ENCODE data around the gene XYLB. TPM values are rescaled to one million over a fixed set of nuclear protein-coding genes. Genes with fewer than 3 reads are reported as not detected.

XYLB gene
- total RNA-seq, 2 donors from 2014 or later, result 7.8 to 49.8 TPM

DNA sequence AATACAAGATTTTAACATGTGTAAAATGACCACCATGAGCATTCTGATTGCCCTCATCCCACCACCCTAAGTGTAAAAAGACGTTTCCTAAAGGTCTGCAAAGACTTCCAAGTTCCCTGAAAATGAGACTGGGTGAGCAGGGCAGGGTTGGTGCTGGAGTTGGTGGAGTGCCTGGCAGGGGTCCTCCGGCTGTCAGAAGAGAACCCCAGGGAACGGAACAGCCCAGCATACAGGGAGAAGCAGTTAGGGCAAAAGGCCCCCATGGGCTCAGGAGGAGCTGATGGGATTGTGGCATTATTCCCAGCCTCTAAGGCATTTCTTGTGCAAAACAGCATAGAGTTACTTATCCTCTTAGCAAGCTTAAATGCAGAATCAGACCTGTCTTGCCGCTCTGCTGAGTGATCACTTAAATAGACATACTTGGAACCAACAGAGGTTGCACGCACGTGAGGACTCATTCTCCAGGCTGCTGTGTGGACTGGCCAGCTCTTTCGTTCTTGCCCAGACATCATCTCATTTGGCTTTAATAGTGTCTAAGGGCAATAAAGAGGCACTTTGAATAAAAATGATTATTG, 36.0 kb downstream of the XYLB start:
- TF ChIP-seq, protein P1, sequence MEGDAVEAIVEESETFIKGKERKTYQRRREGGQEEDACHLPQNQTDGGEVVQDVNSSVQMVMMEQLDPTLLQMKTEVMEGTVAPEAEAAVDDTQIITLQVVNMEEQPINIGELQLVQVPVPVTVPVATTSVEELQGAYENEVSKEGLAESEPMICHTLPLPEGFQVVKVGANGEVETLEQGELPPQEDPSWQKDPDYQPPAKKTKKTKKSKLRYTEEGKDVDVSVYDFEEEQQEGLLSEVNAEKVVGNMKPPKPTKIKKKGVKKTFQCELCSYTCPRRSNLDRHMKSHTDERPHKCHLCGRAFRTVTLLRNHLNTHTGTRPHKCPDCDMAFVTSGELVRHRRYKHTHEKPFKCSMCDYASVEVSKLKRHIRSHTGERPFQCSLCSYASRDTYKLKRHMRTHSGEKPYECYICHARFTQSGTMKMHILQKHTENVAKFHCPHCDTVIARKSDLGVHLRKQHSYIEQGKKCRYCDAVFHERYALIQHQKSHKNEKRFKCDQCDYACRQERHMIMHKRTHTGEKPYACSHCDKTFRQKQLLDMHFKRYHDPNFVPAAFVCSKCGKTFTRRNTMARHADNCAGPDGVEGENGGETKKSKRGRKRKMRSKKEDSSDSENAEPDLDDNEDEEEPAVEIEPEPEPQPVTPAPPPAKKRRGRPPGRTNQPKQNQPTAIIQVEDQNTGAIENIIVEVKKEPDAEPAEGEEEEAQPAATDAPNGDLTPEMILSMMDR (IDR thresholded peaks at IDR 0.05), result no peak
- TF ChIP-seq POLR2A (IDR thresholded peaks at IDR 0.05), result no peak
- ATAC-seq, result no peak
- Histone ChIP-seq H3K27me3 (no peaks in the 10 kb centered on the region), H3K4me1 (no peaks in the 10 kb centered on the region), H3K4me3 (no peak overlapping the region), H3K9me3 (no peaks in the 10 kb centered on the region), H3K27ac (no peak overlapping the region), H3K36me3 (replicated peaks in 1 of 2; ENCODE audit: insufficient read depth in 1 of 2, low read depth in 2 of 2) (peaks cover 0 to 16% of the 10 kb centered on the region in 2 donors)
- intact Hi-C loops (cut with DNase I), result no loop called here
- 78 to 83% methylated on average over 7 of the region's 7 CpGs for WGBS, 2 donors
- DNase-seq, result no peak

DNA sequence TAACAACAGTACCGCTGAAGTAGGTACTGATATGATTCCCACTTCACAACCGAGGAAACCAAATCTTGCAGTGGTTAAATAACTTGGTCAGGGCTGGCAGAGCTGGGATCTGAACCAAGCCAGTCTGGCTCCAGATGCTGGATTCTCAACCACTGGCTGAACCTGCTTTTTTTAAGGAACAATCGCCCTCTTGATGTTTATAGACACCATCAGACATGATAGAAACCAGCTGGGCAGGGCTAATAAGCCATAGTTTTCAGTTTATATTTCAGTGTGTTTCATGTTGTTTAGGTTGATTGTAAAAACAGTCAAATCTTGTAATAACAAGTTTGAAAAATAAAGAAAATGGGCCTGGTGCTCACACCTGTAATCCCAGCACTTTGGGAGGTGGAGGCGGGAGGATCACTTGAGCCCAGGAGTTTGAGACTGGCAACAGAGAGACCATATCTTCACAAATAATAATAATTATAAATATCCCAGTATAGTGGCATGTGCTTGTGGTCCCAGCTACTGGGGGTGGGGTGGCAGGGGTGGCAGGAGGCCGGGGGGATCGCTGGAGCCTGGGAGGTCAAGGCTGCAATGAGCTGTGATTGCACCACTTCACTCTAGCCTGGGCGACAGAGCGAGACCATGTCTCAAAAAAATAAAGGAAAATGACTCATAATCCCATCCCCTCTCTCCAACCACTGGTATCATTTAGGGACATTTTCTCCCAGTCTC, 36.7 kb downstream of the XYLB start:
- intact Hi-C loops (cut with DNase I), result no loop called here
- Histone ChIP-seq H3K27ac (no peak overlapping the region), H3K4me1 (no peaks in the 10 kb centered on the region), H3K27me3 (no peaks in the 10 kb centered on the region), H3K4me3 (no peak overlapping the region), H3K36me3 (replicated peaks in 1 of 2; ENCODE audit: insufficient read depth in 1 of 2, low read depth in 2 of 2) (peaks cover 0 to 10% of the 10 kb centered on the region in 2 donors), H3K9me3 (no peaks in the 10 kb centered on the region)
- WGBS, 2 donors, result 74 to 76% methylated on average over 8 of the region's 8 CpGs
- DNase-seq, result no peak
- no peak for ATAC-seq
- TF ChIP-seq, protein P1 (IDR thresholded peaks at IDR 0.05), result no peak
- no peak for TF ChIP-seq POLR2A (IDR thresholded peaks at IDR 0.05)

DNA sequence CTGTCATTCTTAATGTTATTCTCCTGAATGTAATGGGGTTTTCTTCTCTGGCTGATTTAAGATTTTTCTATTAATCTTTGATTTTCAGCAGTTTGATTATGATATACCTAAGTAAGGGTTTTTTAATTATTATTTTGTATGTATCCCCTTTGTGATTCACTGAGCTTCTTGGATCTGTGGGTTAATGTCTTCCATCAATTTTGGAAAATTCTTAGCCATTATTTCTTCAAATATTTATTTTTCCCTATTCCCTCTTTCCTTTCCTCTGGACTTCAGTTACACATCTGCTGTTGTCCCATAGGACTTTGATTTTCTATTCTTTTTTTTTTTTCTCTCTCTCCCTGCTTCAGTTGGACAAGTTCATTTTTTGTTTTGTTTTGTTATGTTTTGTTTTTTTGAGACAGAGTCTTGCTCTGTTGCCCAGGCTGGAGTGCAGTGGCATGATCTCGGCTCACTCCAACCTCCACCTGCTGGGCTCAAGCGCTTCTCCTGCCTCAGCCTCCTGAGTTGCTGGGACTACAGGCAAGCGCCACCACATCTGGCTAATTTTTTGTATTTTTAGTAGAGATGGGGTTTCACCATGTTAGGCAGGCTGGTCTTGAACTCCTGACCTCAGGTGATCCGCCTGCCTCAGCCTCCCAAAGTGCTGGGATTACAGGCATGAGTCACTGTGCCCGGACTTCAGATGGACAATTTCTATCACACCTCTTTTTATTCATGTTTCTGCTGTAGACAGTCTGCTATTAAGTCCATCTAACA, 40.6 kb downstream of the XYLB start:
- DNase-seq (no peak), ATAC-seq (no peak)
- no peak overlapping the region for H3K4me3 ChIP-seq
- intact Hi-C loops (cut with DNase I), result no loop called here
- H3K27ac ChIP-seq, result no peak overlapping the region
- H3K36me3 ChIP-seq (replicated peaks in 1 of 2; ENCODE audit: insufficient read depth in 1 of 2, low read depth in 2 of 2), result peaks cover 0 to 4% of the 10 kb centered on the region in 2 donors
- no peaks in the 10 kb centered on the region for H3K4me1 ChIP-seq
- no peaks in the 10 kb centered on the region for H3K27me3 ChIP-seq
- TF ChIP-seq POLR2A (IDR thresholded peaks at IDR 0.05), result no peak
- TF ChIP-seq, protein P1 (IDR thresholded peaks at IDR 0.05), result no peak
- no peaks in the 10 kb centered on the region for H3K9me3 ChIP-seq
- 99 to 100% methylated on average over 5 of the region's 5 CpGs for WGBS, 2 donors

DNA sequence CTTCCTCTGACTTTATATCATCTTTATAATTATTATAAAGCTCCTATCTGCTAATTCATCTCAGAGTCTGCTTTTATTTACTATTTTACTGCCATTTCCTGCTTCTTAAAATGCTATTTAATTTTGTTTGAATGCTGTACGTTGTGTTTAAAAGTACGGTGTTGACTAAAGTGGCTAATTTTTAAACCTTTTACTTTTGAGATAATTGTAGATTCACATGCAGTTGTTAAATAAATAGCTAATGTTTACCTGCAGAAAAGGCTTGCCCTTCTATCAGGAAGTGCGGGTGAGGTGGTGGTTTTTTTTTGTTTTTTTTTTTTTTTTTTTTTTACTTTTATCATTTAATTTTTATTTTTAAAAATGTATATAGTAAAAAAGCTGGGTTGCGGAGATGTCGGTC, 41.3 kb downstream of the XYLB start:
- no peak for DNase-seq
- Histone ChIP-seq H3K9me3 (no peaks in the 10 kb centered on the region), H3K27me3 (no peaks in the 10 kb centered on the region), H3K36me3 (replicated peaks in 1 of 2; ENCODE audit: insufficient read depth in 1 of 2, low read depth in 2 of 2) (peaks cover 0 to 4% of the 10 kb centered on the region in 2 donors), H3K27ac (no peak overlapping the region), H3K4me1 (no peaks in the 10 kb centered on the region), H3K4me3 (no peak overlapping the region)
- TF ChIP-seq, protein P1 (IDR thresholded peaks at IDR 0.05), result no peak
- TF ChIP-seq POLR2A (IDR thresholded peaks at IDR 0.05), result no peak
- intact Hi-C loops (cut with DNase I), result no loop called here
- 54 to 65% methylated on average over 5 of the region's 5 CpGs for WGBS, 2 donors
- no peak for ATAC-seq
